AG04450 (cell line): ENCODE measurements around the gene SOX2. TPM values are rescaled to one million over a fixed set of nuclear protein-coding genes. Genes with fewer than 3 reads are reported as not detected.

ENCODE experiments used
- CTCF ChIA-PET: fragments of 300-600, 350-600 bp; formaldehyde crosslinking; extraction: SDS; loops from one replicate; lab custom pipeline; 2022; ENCODE audit warnings: antibody characterized with exemption, inconsistent platforms; lab: Charles Lee
- POLR2A ChIA-PET: fragments of 350-600 bp; formaldehyde crosslinking; extraction: SDS; loops from one replicate; lab custom pipeline; 2021; ENCODE audit warnings: antibody characterized with exemption, inconsistent platforms; lab: Yijun Ruan, JAX
- DNase-seq: peaks from one replicate; pipeline ENCODE4 v3.0.0-alpha.2; 2011; ENCODE audit warnings: low read depth, low spot score
- H3K27ac ChIP-seq: one replicate; pipeline ENCODE4 v1.5.1; 2012; ENCODE audit warnings: low read depth, low read length, control low read depth
- H3K27me3 ChIP-seq: one replicate; pipeline ENCODE4 v1.6.0; 2012; ENCODE audit warnings: low read length; ENCODE audit not compliant: control insufficient read depth, insufficient read depth
- H3K4me3 ChIP-seq: 2 replicates; pipeline ENCODE4 v1.5.1; 2011; ENCODE audit warnings: mild to moderate bottlenecking, low read depth, low read length, control low read depth
- H3K9me3 ChIP-seq: 2 replicates; pipeline ENCODE4 v1.5.1; 2012; ENCODE audit warnings: low read length; ENCODE audit not compliant: control insufficient read depth, insufficient read depth
- polyA plus RNA-seq: library from polyadenylated mRNA; depleted of rRNA; stranded (reverse); fragments of >200 nt; gene quantifications from 2 replicates; pipeline ENCODE4 v1.2.3, GENCODE V29; 2011
- TF ChIP-seq, protein P1 (sequence below): IDR thresholded peaks from 2 replicates; pipeline ENCODE4 v1.5.1; 2011; ENCODE audit warnings: low read depth, low read length, control low read depth, inconsistent platforms

SOX2 gene
- polyA plus RNA-seq, 1 experiment, result not detected

DNA sequence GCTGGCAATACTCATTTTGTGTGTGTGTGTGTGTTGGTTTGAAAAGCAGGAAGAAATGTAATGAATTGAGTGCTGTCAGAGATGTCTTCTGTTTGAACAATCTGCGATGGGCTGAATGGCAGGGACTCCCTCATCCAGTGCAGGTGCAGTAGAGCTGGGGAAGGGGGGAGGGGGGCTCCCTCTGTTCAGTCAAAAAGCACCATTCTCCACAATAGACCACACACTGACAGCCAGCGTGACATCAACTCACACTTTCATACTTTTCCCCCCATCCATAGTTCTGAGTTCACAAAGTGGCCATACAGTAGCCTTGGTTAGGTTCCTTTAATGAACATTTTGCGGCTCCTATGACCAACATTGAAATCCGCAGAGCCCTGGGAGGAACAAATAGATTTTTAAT, 10.4 kb downstream of the SOX2 start:
- peaks cover 85% of the 10 kb centered on the region for H3K27me3 ChIP-seq
- no peak overlapping the region for H3K27ac ChIP-seq
- TF ChIP-seq, protein P1, sequence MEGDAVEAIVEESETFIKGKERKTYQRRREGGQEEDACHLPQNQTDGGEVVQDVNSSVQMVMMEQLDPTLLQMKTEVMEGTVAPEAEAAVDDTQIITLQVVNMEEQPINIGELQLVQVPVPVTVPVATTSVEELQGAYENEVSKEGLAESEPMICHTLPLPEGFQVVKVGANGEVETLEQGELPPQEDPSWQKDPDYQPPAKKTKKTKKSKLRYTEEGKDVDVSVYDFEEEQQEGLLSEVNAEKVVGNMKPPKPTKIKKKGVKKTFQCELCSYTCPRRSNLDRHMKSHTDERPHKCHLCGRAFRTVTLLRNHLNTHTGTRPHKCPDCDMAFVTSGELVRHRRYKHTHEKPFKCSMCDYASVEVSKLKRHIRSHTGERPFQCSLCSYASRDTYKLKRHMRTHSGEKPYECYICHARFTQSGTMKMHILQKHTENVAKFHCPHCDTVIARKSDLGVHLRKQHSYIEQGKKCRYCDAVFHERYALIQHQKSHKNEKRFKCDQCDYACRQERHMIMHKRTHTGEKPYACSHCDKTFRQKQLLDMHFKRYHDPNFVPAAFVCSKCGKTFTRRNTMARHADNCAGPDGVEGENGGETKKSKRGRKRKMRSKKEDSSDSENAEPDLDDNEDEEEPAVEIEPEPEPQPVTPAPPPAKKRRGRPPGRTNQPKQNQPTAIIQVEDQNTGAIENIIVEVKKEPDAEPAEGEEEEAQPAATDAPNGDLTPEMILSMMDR, result no peak
- ChIA-PET CTCF (interaction anchor here (1.1 to 2.1 kb wide), 3 partner anchors 13 to 961 kb away, joined by 3 to 16 read pairs (median 8); no protein-coding TSS in a partner anchor), POLR2A (no interaction called here)
- peaks cover 7% of the 10 kb centered on the region; the same call in 1 of the 2 replicates for H3K9me3 ChIP-seq
- no peak overlapping the region for H3K4me3 ChIP-seq
- DNase-seq, result no peak

DNA sequence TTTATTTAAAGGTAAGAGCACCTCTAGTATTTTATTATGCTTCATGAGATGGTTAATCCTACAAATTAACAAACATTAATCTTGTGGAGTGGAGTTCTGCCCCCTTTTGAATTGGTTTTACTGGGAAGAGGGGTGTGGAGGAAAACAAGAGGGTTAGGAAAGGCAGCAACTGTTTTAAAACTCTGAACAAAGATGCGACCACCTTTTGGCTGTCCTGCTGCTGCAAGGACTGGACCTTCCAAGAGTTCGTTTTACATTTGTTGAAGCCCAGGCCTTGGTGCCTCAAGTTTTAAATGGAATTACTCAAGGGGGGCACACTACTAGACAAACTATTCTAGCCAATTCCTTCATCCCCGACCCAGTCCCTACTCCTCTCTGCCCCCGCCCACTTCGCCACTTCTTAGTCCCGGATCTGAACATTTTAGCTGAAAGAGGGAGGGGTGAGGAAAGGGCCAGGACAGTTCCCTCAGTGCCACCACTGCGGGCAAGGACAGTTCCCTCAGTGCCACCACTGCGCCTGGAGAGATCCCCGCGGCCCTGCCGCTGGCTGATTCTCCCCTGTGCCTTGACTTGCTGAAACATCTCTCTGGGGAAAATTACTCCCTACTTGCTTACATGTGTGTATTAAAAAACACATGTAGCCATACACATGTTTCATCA, 11.2 kb downstream of the SOX2 start:
- Histone ChIP-seq H3K4me3 (no peak overlapping the region), H3K27ac (no peak overlapping the region), H3K9me3 (peaks cover 7% of the 10 kb centered on the region; the same call in 1 of the 2 replicates), H3K27me3 (peaks cover 89% of the 10 kb centered on the region)
- CTCF ChIA-PET, result interaction anchor here (2.1 kb wide), 1 partner anchor 14 kb away, joined by 16 read pairs; no protein-coding TSS in a partner anchor
- DNase-seq, result no peak
- TF ChIP-seq, protein P1, result no peak
- POLR2A ChIA-PET, result no interaction called here

DNA sequence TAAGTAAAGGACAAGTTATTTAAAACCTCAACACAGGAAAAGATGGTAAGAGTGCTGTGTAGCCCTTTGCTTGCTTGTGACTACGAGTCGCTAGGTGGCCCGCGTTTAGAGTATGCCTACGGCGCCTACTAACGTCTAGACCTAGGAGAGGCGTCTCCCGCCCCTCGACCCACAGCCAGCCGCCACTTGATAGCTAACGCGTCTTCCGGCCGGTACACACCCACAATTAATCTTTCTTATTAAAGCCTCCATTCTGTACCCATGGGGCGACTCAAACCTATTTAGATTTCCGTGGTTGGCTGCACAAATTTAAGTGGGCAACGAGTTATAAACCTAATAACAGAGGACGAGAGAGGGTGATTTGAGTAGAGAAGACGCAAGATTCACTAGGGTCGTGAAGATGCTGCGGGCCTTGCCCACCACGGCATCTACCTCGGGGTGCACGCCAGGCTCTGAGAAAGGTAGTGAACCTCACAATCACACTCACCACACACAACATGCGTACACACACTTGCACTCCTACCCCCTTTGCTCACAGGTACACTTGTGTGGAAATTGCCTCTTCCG, 12.0 kb downstream of the SOX2 start:
- Histone ChIP-seq H3K4me3 (no peak overlapping the region), H3K27me3 (peaks cover 83% of the 10 kb centered on the region), H3K27ac (no peak overlapping the region), H3K9me3 (peaks cover 7% of the 10 kb centered on the region; the same call in 1 of the 2 replicates)
- CTCF ChIA-PET, result no interaction called here
- TF ChIP-seq, protein P1, result no peak
- DNase-seq, result no peak
- POLR2A ChIA-PET, result no interaction called here

DNA sequence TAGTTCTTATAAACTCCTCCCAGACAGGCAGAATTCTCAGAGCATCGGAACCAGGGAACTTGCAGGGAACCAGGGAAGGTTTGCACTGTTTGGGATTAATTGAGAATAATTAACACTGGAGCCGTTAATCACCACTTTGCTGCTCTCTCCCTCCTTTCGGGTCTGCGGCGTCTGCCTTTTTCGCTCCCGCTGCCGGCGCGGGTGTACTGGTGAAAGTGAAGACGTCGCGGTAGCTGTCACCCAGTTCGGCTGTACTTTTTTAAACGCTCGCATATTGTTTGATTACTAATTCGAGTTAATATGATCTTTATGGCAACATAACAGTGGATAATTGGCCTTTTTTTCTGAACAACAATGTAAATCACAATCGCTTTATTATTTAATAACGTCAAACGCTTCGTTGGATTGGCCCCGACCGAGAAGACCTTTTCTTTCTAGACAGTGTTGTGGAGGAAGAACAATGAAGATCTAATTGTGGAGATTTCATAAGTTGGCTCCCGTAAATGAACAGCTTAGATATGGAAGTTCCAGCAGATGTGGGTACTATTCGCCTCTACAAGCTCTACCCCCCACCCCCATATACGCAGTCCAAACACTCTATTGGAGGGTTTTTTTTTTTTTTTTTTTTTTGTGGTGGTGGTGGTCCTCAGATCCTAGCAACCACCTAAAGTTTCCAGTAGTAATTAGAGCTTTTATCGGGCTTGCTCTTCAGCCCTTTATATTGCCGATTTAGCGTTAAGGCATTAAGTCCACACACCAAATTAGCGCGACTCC, 12.7 kb downstream of the SOX2 start:
- POLR2A ChIA-PET, result no interaction called here
- peaks cover 81% of the 10 kb centered on the region for H3K27me3 ChIP-seq

More for the DNA sequence above, 12.7 kb downstream of the SOX2 start:
- Histone ChIP-seq H3K4me3 (no peak overlapping the region), H3K9me3 (peaks cover 7% of the 10 kb centered on the region; the same call in 1 of the 2 replicates), H3K27ac (no peak overlapping the region)
- no peak for DNase-seq
- CTCF ChIA-PET, result interaction anchor here (0.6 to 0.7 kb wide), 4 partner anchors 19 to 959 kb away, joined by 3 to 13 read pairs (median 4); no protein-coding TSS in a partner anchor
- TF ChIP-seq, protein P1, result no peak
